Transverse colon (tissue), 4 donors: Measurements from ENCODE around the gene FOXP1. TPM values are rescaled to one million over a fixed set of nuclear protein-coding genes. Genes with fewer than 3 reads are reported as not detected.
A peak's percentile ranks its signal among the peaks of the same experiment; 100 is the strongest.

Experiments used
- DNase-seq: peaks from one replicate; pipeline ENCODE4 v3.0.0-alpha.2; 2019
- H3K27ac ChIP-seq, 4 donors: fragments of 200-600 bp; sonication (generic); 2 replicates each; pipeline ENCODE4 v1.5.1; 2016 to 2018; ENCODE audit warnings: inconsistent platforms in 4 of 4
- H3K27me3 ChIP-seq: fragments of 200-600 bp; sonication (generic); 2 replicates; pipeline ENCODE4 v1.5.1; 2017; ENCODE audit warnings: inconsistent platforms
- H3K36me3 ChIP-seq, 4 donors: fragments of 200-600 bp; sonication (generic); 2 replicates each; pipeline ENCODE4 v1.5.1; 2017 to 2019; ENCODE audit warnings: inconsistent platforms in 4 of 4
- H3K4me1 ChIP-seq, 4 donors: fragments of 200-600 bp; sonication (generic); 2 replicates each; pipeline ENCODE4 v1.5.1; 2017 to 2020; ENCODE audit warnings: inconsistent platforms in 4 of 4
- H3K4me3 ChIP-seq, 4 donors: fragments of 200-600 bp; sonication (generic); 1 replicate in 1 of 4; 2 replicates in 3 of 4; pipeline versions ENCODE4 v1.5.1 to v1.6.1; 2017 to 2019; ENCODE audit warnings: inconsistent platforms in 4 of 4
- H3K9me3 ChIP-seq, 2 donors: fragments of 200-600 bp; sonication (generic); 2 replicates each; pipeline ENCODE4 v1.5.1; 2017 to 2019; ENCODE audit warnings: inconsistent platforms in 2 of 2
- EP300 ChIP-seq: sonication (generic); formaldehyde crosslinking; IDR thresholded peaks from one replicate; pipeline ENCODE4 v1.6.1; 2017; ENCODE audit warnings: antibody characterized with exemption, low read depth
- POLR2A ChIP-seq: fragments of 450-650 bp; IDR thresholded peaks from one replicate; pipeline ENCODE4 v1.6.1; 2016; ENCODE audit warnings: antibody characterized with exemption, mild to moderate bottlenecking, moderate library complexity
- POLR2AphosphoS5 ChIP-seq, 3 donors: sonication (generic); formaldehyde crosslinking; IDR thresholded peaks; one replicate each; pipeline ENCODE4 v1.6.1; 2016; ENCODE audit warnings: antibody characterized with exemption in 3 of 3
- WGBS, 2 donors: methylation state at CpG; one replicate each; pipeline ENCODE4 v1.1.5; 2018; ENCODE audit warnings: low coverage in 1 of 2; 5-methylcytosine and 5-hydroxymethylcytosine counted together
- in situ Hi-C, 4 donors: fragments of 200-750 bp; cut with MboI; loops; one replicate each; pipeline versions ENCODE4 v1.15.0 to v1.15.1; 2017; ENCODE audit warnings: low sequenced_read_pairs in 3 of 4, low pct_ligation_motif_present in 1 of 4, low pct_unique_long_range_greater_than_20kb in 1 of 4
- intact Hi-C: fragments of 100-400 bp; cut with DNase I; formaldehyde crosslinking; loops from one replicate; pipeline ENCODE4 v1.15.1; 2023; ENCODE audit warnings: low total_unique reads
- total RNA-seq, 4 donors: library from RNA; depleted of rRNA; stranded (reverse); fragments of >200 nt; gene quantifications; one replicate each; pipeline ENCODE4 v1.1.0, GENCODE V29; 2016
- TF ChIP-seq, protein P1 (sequence below), 5 experiments: fragments of 200-600 bp in 3 of 5; fragments of 450-650 bp in 2 of 5; sonication (generic) in 3 of 5; IDR thresholded peaks; 1 replicate in 2 of 5; 2 replicates in 3 of 5; pipeline ENCODE4 v1.5.1; 2016 to 2017; ENCODE audit warnings: antibody characterized with exemption in 5 of 5, inconsistent platforms in 3 of 5, mild to moderate bottlenecking in 2 of 5, moderate library complexity in 1 of 5

FOXP1 gene
- total RNA-seq, 4 donors from 2014 or later: 102 to 260 (median 150) TPM

DNA sequence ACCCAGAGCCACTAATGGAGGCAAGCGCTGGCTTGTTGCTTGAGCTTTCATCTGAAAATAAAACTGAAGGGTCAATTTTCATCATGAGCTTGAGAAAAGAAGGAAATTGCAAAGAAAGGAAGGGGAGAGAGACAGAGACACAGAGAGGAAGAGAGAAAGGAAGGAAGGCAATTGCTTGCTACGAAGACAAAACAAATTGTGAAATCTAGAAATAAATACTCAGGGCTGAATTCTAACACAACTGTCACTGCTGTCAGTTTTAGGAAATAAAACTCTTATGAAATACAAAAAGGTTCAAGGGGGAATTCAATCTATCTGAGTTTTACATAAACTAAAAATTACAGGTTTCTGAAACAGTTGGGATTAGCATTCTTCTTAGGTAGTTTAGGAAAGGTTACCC lies 36.7 kb downstream of the FOXP1 start:
- 63 to 82% methylated on average over 2 of the region's 2 CpGs for WGBS, 2 donors
- DNase-seq: no peak
- no peaks in the 10 kb centered on the region for H3K9me3 ChIP-seq
- no peaks in the 10 kb centered on the region for H3K27me3 ChIP-seq
- intact Hi-C loops: no loop called here
- TF ChIP-seq EP300 (no peak), POLR2AphosphoS5 (IDR thresholded peaks at IDR 0.05) (no peak)
- TF ChIP-seq, protein P1, sequence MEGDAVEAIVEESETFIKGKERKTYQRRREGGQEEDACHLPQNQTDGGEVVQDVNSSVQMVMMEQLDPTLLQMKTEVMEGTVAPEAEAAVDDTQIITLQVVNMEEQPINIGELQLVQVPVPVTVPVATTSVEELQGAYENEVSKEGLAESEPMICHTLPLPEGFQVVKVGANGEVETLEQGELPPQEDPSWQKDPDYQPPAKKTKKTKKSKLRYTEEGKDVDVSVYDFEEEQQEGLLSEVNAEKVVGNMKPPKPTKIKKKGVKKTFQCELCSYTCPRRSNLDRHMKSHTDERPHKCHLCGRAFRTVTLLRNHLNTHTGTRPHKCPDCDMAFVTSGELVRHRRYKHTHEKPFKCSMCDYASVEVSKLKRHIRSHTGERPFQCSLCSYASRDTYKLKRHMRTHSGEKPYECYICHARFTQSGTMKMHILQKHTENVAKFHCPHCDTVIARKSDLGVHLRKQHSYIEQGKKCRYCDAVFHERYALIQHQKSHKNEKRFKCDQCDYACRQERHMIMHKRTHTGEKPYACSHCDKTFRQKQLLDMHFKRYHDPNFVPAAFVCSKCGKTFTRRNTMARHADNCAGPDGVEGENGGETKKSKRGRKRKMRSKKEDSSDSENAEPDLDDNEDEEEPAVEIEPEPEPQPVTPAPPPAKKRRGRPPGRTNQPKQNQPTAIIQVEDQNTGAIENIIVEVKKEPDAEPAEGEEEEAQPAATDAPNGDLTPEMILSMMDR (IDR thresholded peaks at IDR 0.05): no peak
- H3K4me3 ChIP-seq: no peak overlapping the region
- H3K36me3 ChIP-seq: no peaks in the 10 kb centered on the region
- peaks cover 10 to 34% (median 23%) of the 10 kb centered on the region in 4 donors for H3K4me1 ChIP-seq
- in situ Hi-C loops: no loop called here
- H3K27ac ChIP-seq: peak overlapping the region in 3 of 4 donors; percentile 13 to 30 (median 19)

DNA sequence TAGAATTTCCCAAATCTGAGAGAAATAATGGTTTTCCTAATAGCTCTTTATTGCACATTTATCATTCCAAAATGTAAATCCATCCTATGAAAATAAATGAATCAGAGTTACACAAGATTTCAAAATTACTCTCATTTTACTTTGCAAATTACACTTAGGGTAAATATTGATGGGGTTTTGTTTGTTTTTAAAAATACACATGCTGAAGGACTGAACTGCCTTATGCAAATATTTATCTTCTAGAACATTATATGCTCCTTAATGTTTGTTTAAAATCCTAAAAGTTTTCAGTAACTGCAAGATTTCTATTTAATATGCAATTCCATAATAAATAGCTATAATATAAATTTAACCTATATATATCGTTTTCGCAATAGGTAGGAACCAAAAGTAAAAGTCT lies 38.2 kb downstream of the FOXP1 start:
- Histone ChIP-seq H3K9me3 (no peaks in the 10 kb centered on the region), H3K27ac (no peak overlapping the region), H3K36me3 (no peaks in the 10 kb centered on the region), H3K4me1 (peaks cover 15 to 32% (median 26%) of the 10 kb centered on the region in 4 donors), H3K27me3 (no peaks in the 10 kb centered on the region), H3K4me3 (no peak overlapping the region)
- in situ Hi-C loops (no loop called here), intact Hi-C loops (no loop called here)
- no peak for DNase-seq
- TF ChIP-seq EP300 (no peak), POLR2AphosphoS5 (IDR thresholded peaks at IDR 0.05) (no peak), POLR2A (no peak)
- TF ChIP-seq, protein P1 (IDR thresholded peaks at IDR 0.05): no peak
- 75 to 86% methylated on average over 2 of the region's 2 CpGs for WGBS, 2 donors

DNA sequence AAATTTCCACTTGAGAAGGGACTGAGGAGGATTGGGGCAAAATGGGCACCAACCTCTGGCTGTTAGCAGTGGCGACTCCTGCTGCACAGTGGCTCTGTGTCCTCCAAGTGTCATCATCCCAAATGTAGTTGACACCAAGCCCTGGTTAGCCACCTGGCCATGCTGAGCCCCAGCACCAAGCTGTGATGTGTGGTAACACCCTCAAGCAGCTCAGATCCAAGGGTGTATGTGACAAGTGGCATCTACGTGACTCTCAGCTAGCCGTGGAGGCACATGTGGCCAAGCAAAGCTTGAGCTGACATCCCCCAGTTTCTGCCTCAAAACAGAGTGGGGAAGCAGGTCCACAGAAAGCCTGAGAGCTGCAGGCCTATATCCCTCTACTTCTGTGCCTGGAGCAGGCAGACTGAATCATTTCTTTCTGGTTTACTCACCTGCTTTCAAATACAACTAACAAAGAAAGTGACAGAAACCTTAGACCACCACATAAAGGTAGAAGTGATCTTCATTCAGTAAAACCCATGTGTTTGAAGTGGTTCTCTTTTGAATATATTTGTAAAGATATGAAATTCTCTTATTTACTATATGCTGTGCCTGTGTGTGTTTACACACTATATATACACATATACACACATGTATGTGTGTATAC lies 40.0 kb downstream of the FOXP1 start:
- Histone ChIP-seq H3K27me3 (no peaks in the 10 kb centered on the region), H3K36me3 (no peaks in the 10 kb centered on the region), H3K4me1 (peaks cover 15 to 31% (median 26%) of the 10 kb centered on the region in 4 donors), H3K9me3 (no peaks in the 10 kb centered on the region), H3K4me3 (no peak overlapping the region), H3K27ac (peak overlapping the region; percentile 66 to 89 (median 76))
- in situ Hi-C loops (no loop called here), intact Hi-C loops (no loop called here)
- no peak for TF ChIP-seq POLR2A
- TF ChIP-seq EP300: no peak
- no peak for TF ChIP-seq POLR2AphosphoS5 (IDR thresholded peaks at IDR 0.05)
- TF ChIP-seq, protein P1 (IDR thresholded peaks at IDR 0.05): no peak
- WGBS, 2 donors: 60% methylated on average over 3 of the region's 3 CpGs; no CpG with 5 or more reads in 1 of the 2 donors
- no peak for DNase-seq

DNA sequence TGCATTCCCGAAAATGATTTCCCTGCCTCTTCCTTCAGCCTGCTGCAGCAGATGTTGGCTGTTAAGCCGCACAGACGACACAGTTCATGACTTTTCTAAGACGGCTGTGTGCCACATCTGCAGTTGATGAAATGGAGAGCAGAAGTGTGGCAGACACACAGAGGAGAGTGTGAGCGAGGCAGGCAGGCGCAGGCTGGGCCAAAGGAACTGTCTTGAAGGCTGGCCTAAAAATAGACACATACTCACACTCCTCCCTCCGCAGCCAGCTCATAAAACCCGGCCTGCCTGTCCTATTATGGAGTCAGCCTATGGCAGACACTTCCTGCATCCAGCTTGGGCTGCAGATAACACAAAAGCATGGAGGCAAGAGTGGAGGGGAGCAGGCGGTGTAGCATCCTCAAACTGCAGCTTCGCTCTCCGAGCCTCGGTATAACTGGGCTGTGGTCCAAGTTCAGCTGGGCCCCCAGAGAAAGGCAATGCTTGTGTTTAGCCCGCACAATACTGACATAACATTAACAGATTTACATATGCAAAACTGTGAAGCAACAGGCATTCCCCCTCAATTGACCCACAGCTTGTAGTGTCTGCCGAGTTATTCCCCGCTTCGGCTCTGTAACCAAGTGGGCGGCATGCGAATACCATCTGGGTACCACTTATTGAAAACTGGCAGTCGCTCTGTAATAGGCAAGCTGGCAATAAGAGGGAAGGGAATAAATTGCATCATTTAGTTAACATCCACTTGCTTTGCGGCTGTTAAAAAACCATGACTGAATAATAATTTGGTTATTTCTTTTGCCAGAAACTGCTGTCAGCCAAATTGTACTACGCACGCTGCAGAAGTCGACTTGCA lies 40.8 kb downstream of the FOXP1 start:
- 33 to 35% methylated on average over 5 to 23 of the region's 23 CpGs for WGBS, 2 donors
- TF ChIP-seq, protein P1 (IDR thresholded peaks at IDR 0.05): no peak
- TF ChIP-seq POLR2A (no peak), EP300 (no peak), POLR2AphosphoS5 (IDR thresholded peaks at IDR 0.05) (peak; percentile 62 to 76 (median 66))
- peak; percentile 85 for DNase-seq
- in situ Hi-C loops: no loop called here
- Histone ChIP-seq H3K36me3 (no peaks in the 10 kb centered on the region), H3K27me3 (no peaks in the 10 kb centered on the region), H3K4me1 (peaks cover 15 to 31% (median 26%) of the 10 kb centered on the region in 4 donors), H3K27ac (peak overlapping the region; percentile 66 to 89 (median 76)), H3K9me3 (no peaks in the 10 kb centered on the region), H3K4me3 (peak overlapping the region in 2 of 4 donors; percentile 3 to 27)
- intact Hi-C loops: no loop called here
